HTR-8/SVneo (cell line): ENCODE results near the gene CDC6.

ENCODE experiments used
- DNase-seq: peaks from one replicate; pipeline ENCODE4 v3.0.0; 2011; ENCODE audit warnings: low spot score, mixed read lengths; ENCODE audit not compliant: insufficient read length
- FAIRE-seq: peaks from 2 replicates; lab custom pipeline; 2011; peaks lifted over from hg19 to GRCh38; lab: Jason Lieb, UNC

The CDC6 gene

DNA sequence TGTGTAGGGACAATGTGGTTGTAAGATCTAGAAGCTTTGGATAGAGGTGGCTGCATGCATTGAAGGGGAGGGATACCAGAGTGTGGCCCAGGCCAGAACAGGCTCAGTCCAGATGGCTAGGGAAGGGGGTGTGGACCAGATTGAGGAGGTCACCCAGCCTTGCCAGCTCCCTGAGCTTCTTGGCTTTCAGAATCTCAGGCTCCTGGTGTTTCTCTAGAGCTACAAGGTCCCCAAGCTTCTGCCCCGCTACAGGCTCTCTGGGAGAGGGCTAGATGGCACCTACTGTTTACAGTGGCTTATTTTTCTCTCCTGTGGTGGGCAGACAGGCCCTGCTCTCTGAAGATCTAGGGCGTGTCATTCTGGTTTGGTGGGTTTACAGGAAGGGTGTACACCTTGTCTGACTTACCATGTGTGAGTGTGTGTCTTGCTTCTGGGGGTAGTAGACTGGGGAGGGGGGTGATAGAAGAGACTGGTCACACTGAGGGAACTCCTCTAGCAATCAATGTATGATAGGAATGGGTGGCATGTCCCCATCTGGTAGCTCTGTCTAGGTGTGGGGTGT lies 22.4 kb downstream of the CDC6 start:
- FAIRE-seq (no peak), DNase-seq (no peak)

DNA sequence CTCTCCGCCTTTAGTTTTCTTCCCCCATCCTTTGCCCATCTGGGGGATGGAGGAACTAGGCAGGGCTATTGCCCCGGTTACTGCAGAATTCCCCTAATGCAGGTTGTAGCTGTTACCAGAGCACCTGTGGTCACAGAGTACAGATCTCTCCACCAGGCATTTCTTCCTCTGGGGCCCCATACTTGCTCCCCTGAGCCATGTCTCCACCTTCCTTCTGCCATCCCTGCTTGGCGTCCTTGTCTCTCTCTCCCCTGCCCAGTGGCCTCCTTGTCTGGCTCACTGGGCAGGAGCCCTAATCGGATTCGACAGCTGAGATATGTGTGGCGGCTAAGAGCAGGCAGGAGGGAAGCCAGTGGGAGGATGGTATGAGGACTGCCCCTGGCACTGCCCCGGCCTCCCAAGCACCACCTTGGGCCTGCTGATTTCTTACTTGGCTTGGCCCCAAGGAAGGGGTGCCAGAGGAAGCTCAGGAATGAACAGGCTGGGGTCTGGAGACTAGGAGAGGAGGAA lies 23.3 kb downstream of the CDC6 start:
- DNase-seq (no peak), FAIRE-seq (peak; percentile 4)

GRCh38 chr17:40311575-40311974 lies 23.9 kb downstream of the CDC6 start:
- DNase-seq (no peak), FAIRE-seq (no peak)

- FAIRE-seq, result peak; percentile 76
- DNase-seq, result no peak
These were observed 24.6 kb downstream of the CDC6 start for GRCh38 chr17:40312131-40312731.

DNA sequence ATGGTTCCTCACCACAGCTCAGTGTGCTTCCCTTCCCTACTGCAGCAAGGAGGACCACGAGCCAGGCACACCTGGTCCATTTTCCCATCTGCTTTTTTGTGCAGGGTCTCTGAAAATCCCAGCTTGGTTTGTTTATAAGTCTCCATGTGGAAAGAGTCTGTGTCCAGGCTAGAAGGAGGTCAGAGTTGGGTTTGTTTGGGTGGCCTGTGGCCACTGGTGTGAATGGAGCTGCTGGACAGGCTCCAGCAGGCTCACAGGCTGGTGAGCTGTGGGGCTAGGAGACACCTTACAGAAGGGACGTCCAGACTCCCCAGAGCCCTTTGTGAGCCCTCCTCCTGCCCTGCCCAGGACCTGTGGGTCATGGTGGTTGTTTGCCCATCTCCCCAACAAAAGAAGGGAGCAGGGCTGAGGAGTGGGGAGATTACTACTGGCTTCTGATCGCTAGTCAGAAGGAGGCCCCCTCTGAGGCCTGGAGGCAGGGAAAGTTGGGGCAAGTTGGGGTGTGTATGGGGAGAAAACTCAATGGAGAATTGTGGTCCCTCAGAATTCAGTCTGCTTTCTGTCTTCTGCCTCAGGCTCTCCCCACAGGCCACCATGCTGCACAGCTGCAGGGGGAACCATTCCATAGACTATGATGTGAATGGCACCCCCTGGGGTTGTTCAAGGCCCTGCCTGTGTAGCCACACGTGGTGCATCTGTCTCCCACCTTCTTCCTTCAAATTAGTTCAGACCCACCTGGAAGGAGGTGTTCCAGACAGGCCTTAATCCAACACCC lies 25.4 kb downstream of the CDC6 start:
- FAIRE-seq, result no peak
- DNase-seq, result no peak

DNA sequence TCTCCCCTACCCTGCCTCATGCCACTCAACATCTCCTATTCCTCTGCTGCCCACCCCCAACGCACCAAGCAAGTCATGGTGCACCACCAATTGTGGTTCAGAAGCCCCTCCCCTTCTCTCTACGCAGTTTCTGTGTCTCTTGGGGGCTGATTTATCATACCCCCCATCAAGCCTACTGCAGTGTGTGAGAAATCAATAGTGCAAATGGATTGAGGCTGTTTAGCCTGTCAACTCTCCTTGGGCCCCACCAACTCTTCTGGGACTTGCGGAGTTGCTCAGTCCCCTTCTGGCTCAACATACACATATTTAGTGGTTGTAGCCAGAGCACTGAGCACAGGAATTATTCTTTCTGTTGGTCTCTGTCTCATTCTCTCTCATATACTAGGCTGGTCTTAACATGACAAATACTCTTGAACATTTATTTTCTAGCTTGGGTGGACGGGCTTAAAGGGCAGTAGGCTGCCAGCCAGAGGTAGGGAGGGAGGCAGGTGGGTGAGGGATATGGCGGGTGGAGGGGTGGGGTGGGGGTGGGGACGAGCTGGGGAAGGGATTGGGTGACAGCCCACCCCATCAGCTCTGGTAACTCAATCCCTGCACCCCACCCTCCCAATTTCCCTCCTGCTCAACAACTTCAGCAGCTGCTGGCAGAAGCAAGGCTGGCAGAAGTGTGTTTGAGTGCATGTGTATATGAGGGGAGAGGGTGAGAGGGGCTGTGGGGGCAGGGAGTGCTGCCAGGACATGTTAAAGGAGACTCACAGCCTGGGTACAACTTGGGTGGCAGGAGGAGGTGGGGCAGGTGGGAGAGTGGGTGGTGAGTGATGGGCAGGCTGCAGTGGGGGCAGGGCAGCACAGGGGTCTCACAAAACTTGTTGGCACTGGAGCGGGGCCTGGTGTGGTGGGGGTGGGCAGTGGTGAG lies 26.2 kb downstream of the CDC6 start:
- DNase-seq (no peak), FAIRE-seq (peak; percentile 83)

DNA sequence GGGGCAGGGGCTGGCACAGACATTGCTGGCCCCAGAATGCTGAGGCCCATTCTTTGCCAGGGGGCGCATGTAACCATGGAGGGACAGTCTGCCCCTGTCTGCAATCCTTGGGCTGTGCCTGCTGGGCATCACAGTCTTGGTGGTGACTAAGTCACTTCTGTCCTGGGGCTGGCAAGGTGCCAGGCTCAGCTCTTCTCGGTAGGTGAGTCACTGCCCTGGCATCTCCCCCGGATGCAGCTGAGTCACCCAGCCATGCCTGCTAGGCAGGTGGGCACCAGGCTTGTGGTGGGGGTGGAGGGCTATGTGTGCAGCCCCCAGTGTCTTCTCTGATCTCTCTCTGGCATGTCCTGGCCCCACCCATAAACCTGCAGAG lies 26.9 kb downstream of the CDC6 start:
- FAIRE-seq, result peak; percentile 99

DNA sequence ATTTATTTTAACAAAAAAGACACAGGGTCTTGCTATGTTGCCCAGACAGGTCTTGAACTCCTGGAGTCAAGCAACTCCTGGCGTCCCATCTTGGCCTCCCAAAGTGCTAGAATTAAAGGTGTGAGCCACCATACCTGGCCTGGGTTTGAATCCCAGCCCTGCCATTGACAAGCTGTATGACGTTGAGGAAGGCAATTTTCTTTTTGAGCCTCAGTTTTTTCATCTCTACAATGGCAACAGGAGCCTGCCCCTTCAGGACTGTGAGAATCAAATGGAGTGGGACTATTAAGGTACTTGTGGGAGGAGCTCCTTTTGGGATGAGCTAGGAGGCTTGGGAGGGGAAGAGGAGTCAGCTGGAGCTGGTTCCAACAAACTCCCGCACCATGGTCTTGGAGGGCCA lies 27.5 kb downstream of the CDC6 start:
- DNase-seq, result no peak
- FAIRE-seq, result no peak

More for the DNA sequence above, 26.9 kb downstream of the CDC6 start:
- DNase-seq, result peak; percentile 98

- no peak for DNase-seq
- peak; percentile 94 for FAIRE-seq
These were observed 28.2 kb downstream of the CDC6 start for GRCh38 chr17:40315678-40316570.

GRCh38 chr17:40316571-40317344 lies 29.1 kb downstream of the CDC6 start:
- peak; percentile 83 for DNase-seq
- FAIRE-seq, result no peak

DNA sequence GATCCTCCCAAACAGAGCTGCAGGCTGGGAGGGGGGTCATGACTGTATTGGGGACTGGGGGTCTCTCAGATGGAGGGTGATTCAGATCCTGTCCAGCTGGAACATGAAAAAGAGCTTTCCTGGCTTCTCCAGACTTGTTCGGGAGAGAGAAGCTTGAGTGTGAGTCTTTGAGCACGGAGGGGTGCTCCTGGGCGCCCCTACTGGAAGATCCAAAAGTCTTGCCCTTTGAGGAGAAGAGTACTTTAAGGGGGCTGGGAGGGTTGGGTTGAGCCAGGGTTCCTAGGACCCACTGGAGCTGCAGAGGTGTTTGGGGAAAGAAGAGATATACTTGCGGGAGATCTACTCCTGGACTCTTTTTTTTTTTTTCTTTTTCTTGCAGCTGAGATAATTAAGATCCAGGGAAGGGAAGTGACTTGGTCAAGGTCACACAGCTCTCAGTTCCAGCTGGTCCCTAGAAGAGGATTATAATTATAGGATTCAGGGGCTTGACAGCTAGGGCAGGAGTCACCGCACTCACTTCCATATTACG lies 29.7 kb downstream of the CDC6 start:
- DNase-seq, result no peak
- FAIRE-seq, result no peak

DNA sequence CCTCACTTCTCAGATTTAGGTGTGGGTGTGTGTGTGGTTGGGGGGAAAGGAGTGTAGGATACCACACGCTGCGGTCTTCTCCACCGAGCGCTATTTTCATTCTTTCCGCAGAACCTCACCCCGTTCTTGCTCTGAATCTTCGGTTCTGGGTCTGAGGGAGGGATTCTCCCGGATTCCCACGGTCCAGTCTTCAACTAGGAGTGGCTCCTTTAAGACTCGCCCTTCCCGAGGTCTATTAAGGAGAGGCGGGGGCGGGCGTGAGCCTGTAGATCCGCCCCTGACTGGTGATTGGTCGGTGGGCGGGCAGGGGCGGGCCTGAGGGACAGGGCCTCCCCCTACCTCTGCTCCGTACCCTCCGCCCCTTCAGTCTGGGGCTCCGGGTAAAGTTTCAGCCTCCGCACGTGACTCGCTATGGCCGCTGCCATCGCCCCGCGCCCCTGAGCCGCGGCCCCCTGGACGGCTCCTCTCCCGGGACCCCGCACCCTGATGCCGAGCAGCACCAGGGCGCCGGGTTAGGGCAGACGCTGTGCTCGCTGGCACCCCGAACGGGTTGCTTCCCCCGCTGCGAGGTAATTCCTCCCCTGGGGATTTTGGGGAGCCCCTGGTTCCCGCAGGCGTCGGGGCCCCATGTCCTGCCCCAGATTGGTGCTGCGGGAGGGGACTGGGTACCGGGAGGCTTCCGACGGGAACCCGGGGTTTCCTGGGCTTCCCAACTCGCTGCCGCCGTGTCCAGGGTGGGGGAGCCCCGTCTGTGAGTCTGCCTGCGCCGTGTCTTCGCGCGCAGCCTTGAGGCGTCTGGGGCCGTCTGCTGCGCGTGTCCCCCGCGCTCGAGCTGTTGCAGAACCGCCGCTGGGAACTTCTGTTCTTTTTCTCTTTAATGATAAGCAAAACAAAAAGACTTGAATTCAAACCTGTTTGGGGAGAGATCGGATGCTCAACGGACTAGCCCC lies 30.5 kb downstream of the CDC6 start:
- peak; percentile 99 for DNase-seq
- peak; percentile 96 for FAIRE-seq

GRCh38 chr17:40318830-40319391 lies 31.2 kb downstream of the CDC6 start:
- DNase-seq (no peak), FAIRE-seq (peak; percentile 48)

GRCh38 chr17:40319651-40320540 lies 32.2 kb downstream of the CDC6 start:
- DNase-seq, result no peak

GRCh38 chr17:40320756-40321523 lies 33.3 kb downstream of the CDC6 start:
- FAIRE-seq (no peak), DNase-seq (no peak)

More at GRCh38 chr17:40319651-40320540, 32.2 kb downstream of the CDC6 start:
- FAIRE-seq, result no peak
